Jurkat, Clone E6-1 (cell line): ENCODE data around the gene KIF22.
"Not testable (repeated sequence)": the region's sequence is repeated elsewhere in the genome, so short reads cannot be mapped to it uniquely, and the experiment has no call there.

Source experiments
- DNase-seq: peaks from one replicate; pipeline ENCODE4 v3.0.0-alpha.2; 2011; ENCODE audit warnings: low read depth, low spot score
- H3K4me3 ChIP-seq: 2 replicates; pipeline ENCODE4 v1.5.1; 2011; ENCODE audit warnings: mild to moderate bottlenecking, low read length, control low read depth, moderate library complexity

The KIF22 gene

GRCh38 chr16:29763326-29763725, 27.2 kb upstream of the KIF22 start:
- no peak overlapping the region for H3K4me3 ChIP-seq

GRCh38 chr16:29765167-29766032, 25.2 kb upstream of the KIF22 start:
- H3K4me3 ChIP-seq, result no peak overlapping the region
- no peak for DNase-seq

More at GRCh38 chr16:29763326-29763725, 27.2 kb upstream of the KIF22 start:
- DNase-seq, result no peak

- no peak for DNase-seq
- H3K4me3 ChIP-seq, result no peak overlapping the region
These were observed 24.0 kb upstream of the KIF22 start for GRCh38 chr16:29766571-29766970.

- DNase-seq, result no peak
- H3K4me3 ChIP-seq, result no peak overlapping the region
These were observed 23.5 kb upstream of the KIF22 start for GRCh38 chr16:29767062-29767461.

GRCh38 chr16:29769507-29769906, 21.0 kb upstream of the KIF22 start:
- DNase-seq, result no peak

GRCh38 chr16:29770250-29770929, 20.2 kb upstream of the KIF22 start:
- DNase-seq, result no peak
- no peak overlapping the region for H3K4me3 ChIP-seq

More at GRCh38 chr16:29769507-29769906, 21.0 kb upstream of the KIF22 start:
- H3K4me3 ChIP-seq, result no peak overlapping the region

GRCh38 chr16:29772330-29772729, 18.2 kb upstream of the KIF22 start:
- not testable (repeated sequence) for H3K4me3 ChIP-seq, DNase-seq

GRCh38 chr16:29774730-29775129, 15.8 kb upstream of the KIF22 start:
- no peak for DNase-seq

GRCh38 chr16:29775742-29776408, 14.7 kb upstream of the KIF22 start:
- no peak overlapping the region for H3K4me3 ChIP-seq
- no peak for DNase-seq

More at GRCh38 chr16:29774730-29775129, 15.8 kb upstream of the KIF22 start:
- H3K4me3 ChIP-seq, result no peak overlapping the region

GRCh38 chr16:29777576-29778350, 12.8 kb upstream of the KIF22 start, which contains the start of gene ZG16:
ZG16 (plus strand) TSS chr16:29778256; CDS start chr16:29779267, 1,011 bp downstream.
- no peak within 1 kb of the TSS for H3K4me3 ChIP-seq
- no peak for DNase-seq

GRCh38 chr16:29779474-29779873, 11.1 kb upstream of the KIF22 start:
- H3K4me3 ChIP-seq, result no peak overlapping the region
- DNase-seq, result no peak

GRCh38 chr16:29783094-29783953, 7.2 kb upstream of the KIF22 start:
- H3K4me3 ChIP-seq, DNase-seq: not testable (repeated sequence)

GRCh38 chr16:29784157-29784556, 6.4 kb upstream of the KIF22 start:
- no peak overlapping the region for H3K4me3 ChIP-seq
- no peak for DNase-seq

GRCh38 chr16:29784901-29785500, 5.5 kb upstream of the KIF22 start:
- no peak for DNase-seq
- H3K4me3 ChIP-seq, result no peak overlapping the region

- not testable (repeated sequence) for DNase-seq, H3K4me3 ChIP-seq
These were observed 3.4 kb upstream of the KIF22 start for GRCh38 chr16:29787155-29787554.

- peak overlapping the region; percentile 93 for H3K4me3 ChIP-seq
- no peak for DNase-seq
These were observed 772 bp upstream of the KIF22 start for GRCh38 chr16:29789775-29790182.

- DNase-seq, result no peak
- peak overlapping the region; percentile 93 for H3K4me3 ChIP-seq
These were observed 646 bp downstream of the KIF22 start for GRCh38 chr16:29790949-29791844.
